Fibroblast of villous mesenchyme (primary cell): ENCODE data around the gene ADH7. TPM values are rescaled to one million over a fixed set of nuclear protein-coding genes. Genes with fewer than 3 reads are reported as not detected.

Experiments used
- DNase-seq: peaks from one replicate; pipeline ENCODE4 v3.0.0-alpha.2; 2010; ENCODE audit warnings: low read depth
- H3K4me3 ChIP-seq: 2 replicates; pipeline ENCODE4 v1.5.1; 2011; ENCODE audit warnings: low read depth, mild to moderate bottlenecking, low read length
- CTCF ChIP-seq: IDR thresholded peaks from 2 replicates; pipeline ENCODE4 v1.5.1; 2012; ENCODE audit warnings: low read depth, mild to moderate bottlenecking, low read length; ENCODE audit not compliant: insufficient read depth
- total RNA-seq: library from RNA; depleted of rRNA; stranded (reverse); fragments of >200 nt; gene quantifications from 2 replicates; pipeline ENCODE4 v1.2.3, GENCODE V29; 2012

Gene ADH7
- not detected in 2 replicates for total RNA-seq

DNA sequence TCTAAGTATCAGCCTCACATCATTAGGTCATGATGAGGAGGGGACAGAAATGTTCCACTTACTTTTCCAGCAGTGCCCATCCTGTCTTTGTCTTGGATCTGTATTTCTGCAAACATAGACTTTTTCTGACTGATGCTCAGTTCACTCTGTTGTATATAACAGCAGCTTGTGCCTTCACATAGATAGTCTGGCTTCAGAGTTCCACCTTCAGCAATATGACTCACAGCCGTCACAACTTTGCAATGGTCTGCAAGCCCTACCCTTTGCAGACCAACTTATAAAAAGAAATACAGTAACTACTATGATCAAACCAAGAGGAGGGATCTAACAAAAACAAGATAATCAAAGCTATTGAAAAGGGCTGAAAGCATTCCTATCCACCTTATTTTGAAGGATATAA lies at the start of gene ADH7:
TSS of gene ADH7 (minus strand) at position 189 of the 400 bp plus-strand sequence. CDS start at position 80, 109 bp downstream.
- no peak for TF ChIP-seq CTCF
- no peak within 1 kb of the TSS for H3K4me3 ChIP-seq
- no peak for DNase-seq

DNA sequence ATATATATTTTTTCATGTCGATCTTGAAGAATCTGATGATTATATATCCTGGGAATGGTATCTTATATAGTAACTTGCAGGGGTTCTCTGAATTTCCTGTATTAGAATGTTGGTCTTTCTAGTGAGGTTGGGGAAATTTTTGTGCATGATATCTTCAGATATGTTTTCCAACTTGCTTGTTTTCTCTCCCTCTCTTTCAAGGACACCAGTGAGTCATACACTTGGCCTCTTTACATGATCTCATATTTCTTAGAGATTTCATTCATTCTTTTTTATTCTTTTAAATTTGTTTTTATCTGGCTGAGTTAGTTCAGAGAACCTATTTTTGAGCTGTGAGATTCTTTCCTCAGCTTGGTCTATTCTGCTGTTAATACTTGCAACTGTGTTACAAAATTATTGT lies 48.5 kb upstream of the ADH7 start:
- no peak for TF ChIP-seq CTCF
- no peak overlapping the region for H3K4me3 ChIP-seq
- peak; percentile 11 for DNase-seq

DNA sequence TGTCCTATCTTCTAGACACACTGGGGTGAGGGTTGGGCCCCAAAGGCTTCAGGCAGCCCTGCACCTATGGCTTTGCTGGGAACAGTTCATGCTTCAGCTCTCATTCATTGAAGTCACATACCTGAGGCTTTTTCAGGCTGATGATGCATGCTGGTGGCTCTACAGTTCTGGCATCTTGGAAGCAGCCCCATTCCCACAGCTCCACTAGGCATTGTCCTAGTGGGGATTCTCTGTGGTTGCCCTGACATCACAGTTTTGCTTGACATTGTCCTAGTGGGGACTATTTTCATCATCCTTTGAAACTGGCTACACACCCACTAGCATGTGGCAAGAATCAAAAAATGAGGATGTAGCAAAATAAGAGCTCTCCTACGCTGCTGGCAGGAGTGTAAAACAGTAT lies 38.0 kb upstream of the ADH7 start:
- no peak for DNase-seq
- no peak for TF ChIP-seq CTCF

GRCh38 chr4:99471896-99472295 lies 36.8 kb upstream of the ADH7 start:
- DNase-seq: no peak

More for the DNA sequence above, 38.0 kb upstream of the ADH7 start:
- H3K4me3 ChIP-seq: no peak overlapping the region

GRCh38 chr4:99471349-99471748 lies 36.2 kb upstream of the ADH7 start:
- no peak for TF ChIP-seq CTCF

More at GRCh38 chr4:99471896-99472295, 36.8 kb upstream of the ADH7 start:
- no peak for TF ChIP-seq CTCF
- no peak overlapping the region for H3K4me3 ChIP-seq

GRCh38 chr4:99468889-99469288 lies 33.7 kb upstream of the ADH7 start:
- no peak for TF ChIP-seq CTCF
- DNase-seq: peak; percentile 35
- no peak overlapping the region for H3K4me3 ChIP-seq

More at GRCh38 chr4:99471349-99471748, 36.2 kb upstream of the ADH7 start:
- no peak overlapping the region for H3K4me3 ChIP-seq
- DNase-seq: no peak

GRCh38 chr4:99467887-99468286 lies 32.7 kb upstream of the ADH7 start:
- no peak overlapping the region for H3K4me3 ChIP-seq
- no peak for DNase-seq
- no peak for TF ChIP-seq CTCF
